Measurements from ENCODE around the gene SLC6A17.

DNA sequence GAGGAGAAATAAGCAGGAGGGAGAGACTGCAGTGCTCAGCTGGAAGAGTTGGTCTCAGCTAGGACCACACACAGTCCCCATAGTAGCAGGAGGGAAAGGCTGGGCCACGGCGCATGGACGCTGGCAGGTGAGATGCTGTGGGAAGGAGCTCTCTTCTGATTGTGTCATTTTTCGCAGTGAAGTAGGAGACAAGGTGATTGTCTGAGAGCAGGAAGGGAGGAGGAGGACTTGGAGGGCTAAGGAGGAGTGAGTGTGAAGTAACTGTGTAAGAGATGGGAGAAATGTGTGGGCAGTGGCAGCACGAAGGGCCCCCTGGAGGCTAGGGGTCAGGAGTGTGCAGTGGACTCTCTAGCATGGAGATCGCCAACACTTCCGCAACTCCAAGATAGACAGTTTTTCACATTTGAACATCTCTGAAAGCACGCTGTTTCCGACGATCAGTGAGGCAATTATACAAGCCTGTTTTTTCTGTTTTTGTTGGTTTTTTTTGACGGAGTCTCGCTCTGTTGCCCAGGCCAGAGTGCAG, 33.4 kb downstream of the SLC6A17 start:
- TF ChIP-seq, protein P1, sequence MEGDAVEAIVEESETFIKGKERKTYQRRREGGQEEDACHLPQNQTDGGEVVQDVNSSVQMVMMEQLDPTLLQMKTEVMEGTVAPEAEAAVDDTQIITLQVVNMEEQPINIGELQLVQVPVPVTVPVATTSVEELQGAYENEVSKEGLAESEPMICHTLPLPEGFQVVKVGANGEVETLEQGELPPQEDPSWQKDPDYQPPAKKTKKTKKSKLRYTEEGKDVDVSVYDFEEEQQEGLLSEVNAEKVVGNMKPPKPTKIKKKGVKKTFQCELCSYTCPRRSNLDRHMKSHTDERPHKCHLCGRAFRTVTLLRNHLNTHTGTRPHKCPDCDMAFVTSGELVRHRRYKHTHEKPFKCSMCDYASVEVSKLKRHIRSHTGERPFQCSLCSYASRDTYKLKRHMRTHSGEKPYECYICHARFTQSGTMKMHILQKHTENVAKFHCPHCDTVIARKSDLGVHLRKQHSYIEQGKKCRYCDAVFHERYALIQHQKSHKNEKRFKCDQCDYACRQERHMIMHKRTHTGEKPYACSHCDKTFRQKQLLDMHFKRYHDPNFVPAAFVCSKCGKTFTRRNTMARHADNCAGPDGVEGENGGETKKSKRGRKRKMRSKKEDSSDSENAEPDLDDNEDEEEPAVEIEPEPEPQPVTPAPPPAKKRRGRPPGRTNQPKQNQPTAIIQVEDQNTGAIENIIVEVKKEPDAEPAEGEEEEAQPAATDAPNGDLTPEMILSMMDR (conservative IDR thresholded peaks at IDR 0.05; ENCODE audit: low read length), result no peak
- TF ChIP-seq EZH2phosphoT487 (IDR thresholded peaks at IDR 0.05; ENCODE audit: borderline replicate concordance), result no peak
